Activated CD4-positive, CD25-positive, alpha-beta regulatory T cell (primary cell): Measurements from ENCODE around the gene EZR.
"Not testable (repeated sequence)": the region's sequence is repeated elsewhere in the genome, so short reads cannot be mapped to it uniquely, and the experiment has no call there.

ENCODE experiments used
- DNase-seq, 4 experiments: peaks; one replicate each; lab custom pipeline; 2025; lab: John Stamatoyannopoulos, UW

The EZR gene

DNA sequence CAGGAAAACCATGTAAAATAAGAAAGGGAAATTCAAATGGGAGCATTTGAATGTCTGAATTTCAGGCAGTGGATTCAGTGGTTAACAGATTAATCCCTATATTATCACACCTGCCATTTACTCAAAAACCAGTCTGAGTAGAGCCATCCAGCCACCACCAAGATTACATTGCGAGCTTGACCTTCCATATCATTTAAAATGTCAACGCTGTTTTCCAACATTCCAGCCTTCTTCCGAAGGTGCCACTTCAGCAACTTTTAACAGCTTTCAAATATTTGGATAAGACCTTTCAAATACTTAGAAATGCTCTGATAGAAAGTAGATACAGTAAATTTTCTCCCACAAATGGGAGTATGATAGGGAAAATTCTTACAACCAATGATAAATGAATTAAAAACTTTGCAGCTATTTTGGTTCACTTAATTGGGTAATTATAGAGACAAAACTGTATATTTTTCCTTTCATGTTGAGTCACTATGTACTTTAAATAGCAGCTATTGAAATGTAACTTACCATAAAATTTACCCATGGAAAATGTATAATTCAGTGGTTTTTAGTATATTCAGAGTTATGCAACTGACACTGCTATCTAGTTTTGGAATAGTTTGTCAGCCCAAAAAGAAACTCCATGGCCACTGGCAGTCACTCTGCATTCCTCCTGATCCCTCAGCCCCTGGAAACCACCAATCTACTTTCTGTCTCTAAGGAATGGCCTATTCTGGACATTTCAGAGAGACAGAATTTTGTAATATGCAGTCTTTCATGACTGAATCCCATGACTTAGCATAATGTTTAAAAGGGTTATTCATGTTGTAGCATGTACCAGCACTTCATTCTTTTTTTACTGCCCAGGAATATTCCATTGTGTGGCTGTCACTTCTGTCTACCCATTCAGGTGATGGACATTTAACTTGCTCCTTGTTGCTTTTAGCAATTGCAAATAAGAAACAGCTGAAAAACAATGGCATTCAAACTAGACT, 21.5 kb downstream of the EZR start:
- no peak for DNase-seq

DNA sequence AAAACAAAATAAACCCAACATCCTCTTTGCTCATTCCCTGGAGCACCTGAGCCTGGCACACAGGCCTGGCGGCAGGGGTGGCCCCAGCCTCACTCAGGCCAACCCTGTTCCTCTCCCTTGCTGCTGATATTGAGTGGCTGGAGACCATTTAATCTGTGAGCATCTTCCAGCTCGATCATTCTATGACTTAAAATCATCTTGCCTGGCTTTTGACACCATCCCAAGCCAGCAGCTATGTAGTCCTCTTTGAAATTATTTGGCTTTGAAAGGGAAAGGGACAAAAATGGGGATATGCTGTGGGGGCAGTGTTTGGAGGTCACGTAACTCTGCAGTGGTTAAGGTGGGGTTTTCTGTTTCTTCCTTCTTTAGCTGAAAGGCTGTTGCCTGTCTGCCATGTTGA, 22.8 kb downstream of the EZR start:
- no peak for DNase-seq

DNA sequence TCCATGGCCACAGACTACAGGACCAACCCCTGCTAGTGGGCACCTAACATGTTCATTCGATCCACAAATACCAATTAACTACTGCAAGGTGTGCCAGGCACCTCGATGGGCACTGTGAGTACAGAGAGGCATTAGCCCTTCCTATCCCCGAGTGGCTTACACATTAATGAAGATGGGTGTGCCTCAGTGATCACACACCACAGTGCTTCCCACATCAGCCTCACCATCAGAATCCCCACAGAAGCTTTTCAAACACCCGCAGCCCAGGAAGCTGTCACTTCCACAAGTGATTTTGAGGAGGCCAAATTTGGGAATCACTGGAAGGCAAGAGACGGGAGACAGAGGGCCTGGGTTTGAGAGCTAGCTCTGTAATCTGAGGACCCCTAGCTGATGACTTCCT, 23.7 kb downstream of the EZR start:
- DNase-seq: no peak

DNA sequence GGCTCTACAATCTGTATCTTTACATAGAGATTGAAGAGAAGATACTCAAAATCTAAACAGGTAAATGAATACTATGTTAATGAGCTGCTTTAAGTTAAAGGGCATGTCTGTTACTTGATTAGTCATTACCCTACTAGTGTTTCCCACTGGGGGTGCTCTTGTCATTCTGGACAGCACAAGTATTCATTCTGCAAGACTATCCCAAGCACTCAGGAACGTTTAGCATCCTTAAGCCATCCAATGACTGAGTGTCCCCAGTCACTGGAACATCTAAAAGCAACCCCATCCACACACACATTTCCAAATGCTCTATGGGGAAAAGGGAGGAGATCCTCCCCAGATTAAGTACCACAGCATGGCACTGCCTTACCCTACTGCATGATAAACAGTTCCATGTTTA, 25.7 kb downstream of the EZR start:
- no peak for DNase-seq

- not testable (repeated sequence) for DNase-seq
Measured at GRCh38 chr6:158792505-158792904, 26.7 kb downstream of the EZR start.

GRCh38 chr6:158791274-158791855, 27.8 kb downstream of the EZR start:
- DNase-seq: no peak

DNA sequence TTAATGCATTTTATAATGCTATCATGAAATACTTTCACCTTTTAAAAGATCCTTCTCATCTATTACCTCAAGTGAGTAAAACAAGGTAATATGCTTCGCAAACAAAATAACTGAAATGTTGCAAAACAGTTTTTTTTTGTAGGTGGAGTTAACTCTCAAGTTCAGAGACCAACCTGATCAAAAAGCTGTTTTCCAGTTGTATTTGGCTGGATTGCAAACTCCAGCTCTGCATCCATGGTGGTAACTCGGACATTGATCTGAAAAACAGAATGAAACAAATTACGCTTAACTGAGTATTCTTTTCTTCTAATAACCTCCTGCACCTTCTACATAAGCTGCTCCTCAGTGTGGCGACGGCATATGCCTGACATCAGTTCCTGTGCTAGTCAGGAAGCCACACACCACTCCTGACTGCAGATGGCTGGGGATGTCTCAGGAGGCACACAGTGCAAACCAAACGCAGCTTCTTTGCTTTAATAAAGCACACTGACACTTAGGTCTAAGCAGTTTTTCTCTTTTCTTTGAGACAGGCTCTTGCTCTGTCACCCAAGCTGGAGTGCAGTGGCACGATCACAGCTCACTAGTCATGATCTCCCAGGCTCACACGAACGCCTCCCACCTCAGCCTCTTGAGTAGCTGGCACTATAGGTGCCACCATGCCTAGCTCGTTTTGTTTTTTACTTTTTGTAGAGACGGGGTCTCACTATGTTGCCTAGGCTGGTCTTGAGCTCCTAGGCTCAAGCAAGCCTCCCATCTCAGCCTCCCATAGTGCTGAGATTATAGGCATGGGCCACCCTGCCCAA, 29.9 kb downstream of the EZR start:
- peak in 1 of 4 experiments; percentile 20 for DNase-seq

GRCh38 chr6:158787395-158787794, 31.8 kb downstream of the EZR start:
- DNase-seq: no peak

- DNase-seq: no peak
Measured at GRCh38 chr6:158786645-158787304, 32.4 kb downstream of the EZR start.

DNA sequence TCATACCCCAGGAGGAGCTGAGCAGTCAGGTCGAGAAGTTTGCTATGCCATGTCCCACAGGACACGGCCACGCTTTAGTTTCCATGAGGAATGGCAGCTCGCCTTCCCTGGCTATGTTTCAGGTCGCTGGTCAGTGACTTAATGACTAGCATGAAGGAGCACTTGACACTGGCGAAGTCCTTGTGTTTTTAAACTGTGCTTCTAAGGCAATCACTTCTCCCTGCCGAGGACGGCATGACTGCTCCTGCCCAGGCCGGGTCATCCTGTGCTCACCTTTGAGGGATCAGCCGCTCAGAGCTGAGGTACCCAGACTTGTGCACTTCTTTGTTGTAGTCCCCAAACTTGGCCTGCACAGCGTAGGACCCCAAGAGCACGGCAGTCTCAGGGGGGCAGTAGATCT, 34.1 kb downstream of the EZR start:
- no peak for DNase-seq

DNA sequence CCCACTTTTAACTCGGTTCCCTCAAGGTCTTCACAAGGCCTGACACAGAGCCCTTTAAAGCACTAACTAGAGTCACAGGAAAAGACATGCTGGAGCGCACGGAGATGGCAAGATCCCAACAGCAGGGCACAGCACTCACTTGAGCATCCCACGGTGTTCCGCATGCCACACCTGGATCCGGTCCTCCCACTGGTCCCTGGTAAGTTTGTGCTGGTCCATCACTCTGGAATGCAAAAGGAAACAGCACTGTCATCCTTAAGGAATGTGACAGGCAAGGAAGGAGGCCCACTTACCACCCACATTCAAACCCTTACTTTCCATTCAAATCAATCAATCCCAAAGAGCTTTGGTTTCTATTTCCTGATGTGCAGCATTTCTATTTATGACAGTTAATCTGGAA, 34.7 kb downstream of the EZR start:
- DNase-seq: no peak

- no peak for DNase-seq
Measured at GRCh38 chr6:158783851-158784250, 35.3 kb downstream of the EZR start.

- DNase-seq: no peak
Measured at GRCh38 chr6:158783167-158783450, 36.1 kb downstream of the EZR start.

- no peak for DNase-seq
Measured at GRCh38 chr6:158782432-158783166, 36.6 kb downstream of the EZR start.

GRCh38 chr6:158781692-158782373, 37.3 kb downstream of the EZR start:
- DNase-seq: no peak

- DNase-seq: no peak
Measured at GRCh38 chr6:158780988-158781691, 38.0 kb downstream of the EZR start.

- no peak for DNase-seq
Measured at GRCh38 chr6:158780246-158780884, 38.8 kb downstream of the EZR start.

- no peak for DNase-seq
Measured at GRCh38 chr6:158778005-158778527, 41.1 kb downstream of the EZR start.

GRCh38 chr6:158777510-158777909, 41.7 kb downstream of the EZR start:
- DNase-seq: no peak

- DNase-seq: no peak
Measured at GRCh38 chr6:158776737-158777136, 42.4 kb downstream of the EZR start.
